Right renal pelvis (tissue), 4 donors: ENCODE results near the gene ACY1. TPM values are rescaled to one million over a fixed set of nuclear protein-coding genes. Genes with fewer than 3 reads are reported as not detected.

Source experiments
- DNase-seq, 4 donors: peaks; one replicate each; pipeline ENCODE4 v3.0.0-alpha.2; 2013; ENCODE audit warnings: low read depth in 4 of 4, low spot score in 3 of 4, missing footprints in 1 of 4
- polyA plus RNA-seq, 4 donors: library from polyadenylated mRNA; unstranded; fragments of 120-200 nt; gene quantifications; one replicate each; pipeline ENCODE4 v1.2.1, GENCODE V29; 2013; ENCODE audit not compliant: insufficient read length in 4 of 4

Gene ACY1
- polyA plus RNA-seq, 4 donors = 102 to 142 (median 115) TPM

DNA sequence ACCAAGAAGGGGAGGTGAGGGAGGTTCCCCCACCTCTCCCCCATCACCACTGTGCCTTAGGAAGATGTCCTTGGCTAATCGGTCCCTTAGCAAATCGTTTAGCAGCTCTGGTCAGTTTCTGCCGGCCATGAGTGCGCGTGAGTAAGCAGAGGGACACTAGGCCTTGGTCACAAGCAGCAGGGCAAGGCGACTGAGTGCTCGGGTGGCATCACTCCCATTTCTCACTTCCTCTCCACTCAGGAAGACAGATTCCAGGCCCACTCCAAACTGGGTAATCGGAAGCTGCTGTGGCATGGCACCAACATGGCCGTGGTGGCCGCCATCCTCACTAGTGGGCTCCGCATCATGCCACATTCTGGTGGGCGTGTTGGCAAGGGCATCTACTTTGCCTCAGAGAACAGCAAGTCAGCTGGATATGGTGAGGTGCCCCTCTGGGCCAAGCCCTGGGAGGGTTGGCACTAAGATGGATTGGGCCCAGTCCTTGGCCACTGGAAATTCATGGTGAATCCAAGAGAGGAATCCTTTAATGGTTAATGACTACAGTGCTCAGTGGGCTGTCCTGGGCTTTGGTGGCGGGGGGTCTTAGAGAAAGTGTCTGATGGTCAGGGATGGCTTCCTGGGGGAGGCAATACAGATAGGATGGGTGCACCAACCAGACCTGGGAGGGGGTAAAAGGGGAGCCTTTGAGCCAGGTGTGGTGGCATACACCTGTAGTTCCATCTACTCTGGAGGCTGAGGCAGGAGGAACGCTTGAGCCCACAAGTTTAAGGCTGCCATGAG is 37.2 kb upstream of the ACY1 start:
- no peak for DNase-seq

DNA sequence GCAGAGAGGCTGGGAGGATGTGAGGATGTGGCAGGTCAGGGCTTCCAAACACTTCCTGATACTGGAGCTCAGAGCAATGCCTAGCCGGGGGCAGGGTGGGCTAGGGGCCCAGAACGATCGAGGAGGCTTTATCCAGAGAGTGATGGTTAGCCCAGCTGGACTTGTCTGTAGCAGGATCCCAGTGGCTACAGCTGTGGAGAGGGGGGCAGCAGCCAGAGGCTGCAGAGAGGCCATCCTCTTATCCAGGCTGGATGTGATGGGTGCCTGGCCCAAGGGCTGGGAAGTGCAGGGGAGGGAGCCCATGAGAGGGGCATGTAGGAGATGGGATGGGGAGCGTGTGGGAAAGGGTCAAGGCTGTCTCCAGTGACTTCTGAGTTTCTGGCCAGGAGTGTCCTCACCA is 36.5 kb upstream of the ACY1 start:
- DNase-seq = no peak

DNA sequence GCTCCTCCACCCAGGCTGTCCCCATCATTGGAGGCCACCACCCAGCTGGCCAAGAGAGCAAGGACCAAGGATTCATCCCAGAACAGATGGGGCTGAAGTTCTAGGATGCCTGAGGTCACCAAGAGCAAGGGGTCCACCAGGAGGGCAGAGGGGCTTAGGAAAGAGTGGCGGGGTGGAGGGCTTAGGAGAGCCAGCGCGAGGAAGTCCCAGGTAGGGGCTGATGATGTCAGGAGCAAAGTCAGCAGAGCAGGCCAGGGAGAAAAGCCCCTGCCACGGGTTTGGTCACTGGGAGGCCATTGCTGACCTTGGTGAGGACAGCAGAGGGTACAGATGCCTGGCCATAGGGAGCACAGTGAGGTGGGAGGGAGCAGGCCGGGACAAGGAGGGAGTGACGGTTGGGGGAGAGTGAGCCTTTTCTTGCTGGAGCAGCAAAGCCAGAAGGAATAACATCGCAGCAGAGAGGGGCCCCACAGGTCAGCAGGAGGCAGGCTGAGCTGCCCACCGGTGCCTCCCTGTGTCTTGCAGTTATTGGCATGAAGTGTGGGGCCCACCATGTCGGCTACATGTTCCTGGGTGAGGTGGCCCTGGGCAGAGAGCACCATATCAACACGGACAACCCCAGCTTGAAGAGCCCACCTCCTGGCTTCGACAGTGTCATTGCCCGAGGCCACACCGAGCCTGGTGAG is 36.0 kb upstream of the ACY1 start:
- DNase-seq = no peak

DNA sequence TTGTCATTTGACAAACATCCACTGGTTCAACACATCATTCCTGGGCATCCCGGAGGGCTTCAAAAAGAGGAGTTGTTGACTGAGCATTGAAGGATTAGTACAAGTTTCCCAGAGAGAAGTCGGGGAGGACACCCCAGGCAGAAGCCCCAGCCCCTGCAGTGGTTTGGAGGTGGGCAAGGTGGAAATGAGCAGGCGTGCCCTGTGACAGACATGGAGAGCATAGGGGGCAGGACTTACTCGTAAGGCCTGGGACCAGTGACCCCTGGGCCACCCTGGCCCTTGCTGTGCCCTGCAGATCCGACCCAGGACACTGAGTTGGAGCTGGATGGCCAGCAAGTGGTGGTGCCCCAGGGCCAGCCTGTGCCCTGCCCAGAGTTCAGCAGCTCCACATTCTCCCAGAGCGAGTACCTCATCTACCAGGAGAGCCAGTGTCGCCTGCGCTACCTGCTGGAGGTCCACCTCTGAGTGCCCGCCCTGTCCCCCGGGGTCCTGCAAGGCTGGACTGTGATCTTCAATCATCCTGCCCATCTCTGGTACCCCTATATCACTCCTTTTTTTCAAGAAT is 35.2 kb upstream of the ACY1 start:
- no peak for DNase-seq

DNA sequence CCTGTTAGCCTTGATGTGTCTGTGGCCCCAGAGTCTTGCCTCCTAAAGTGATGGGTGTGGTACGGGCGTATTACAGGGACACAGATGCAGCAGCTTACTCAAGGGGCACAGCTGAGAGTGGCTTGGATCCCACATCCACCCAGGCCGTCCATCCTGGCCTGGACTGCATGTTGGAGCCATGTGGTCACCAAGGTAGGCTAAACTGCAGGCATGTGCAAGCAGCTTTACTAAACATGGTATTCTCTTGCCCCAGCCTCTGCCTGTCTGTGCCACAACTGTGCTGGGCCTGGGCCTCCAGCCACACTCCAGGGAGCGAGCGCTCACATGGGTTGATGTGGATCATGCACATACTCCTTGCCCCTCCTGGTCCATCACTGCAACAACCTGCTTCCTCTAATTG is 34.2 kb upstream of the ACY1 start:
- DNase-seq = no peak

DNA sequence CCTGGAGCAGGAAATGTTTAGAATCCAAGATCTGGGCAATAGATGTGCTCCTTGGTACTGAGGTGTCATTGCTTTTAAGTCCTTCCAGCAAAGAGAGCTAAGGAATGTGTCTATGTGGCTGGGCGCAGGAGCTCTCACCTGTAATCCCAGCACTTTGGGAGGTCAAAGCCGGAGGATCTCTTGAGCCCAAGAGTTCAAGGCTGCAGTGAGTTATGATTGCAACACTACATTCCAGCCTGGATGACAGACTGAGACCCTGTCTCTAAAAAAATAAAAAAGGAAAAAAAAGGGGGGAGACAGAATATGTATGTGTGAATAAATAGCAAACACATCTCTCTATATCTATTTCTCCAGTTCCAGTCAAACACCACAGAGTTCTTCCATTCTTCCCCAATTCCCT is 32.4 kb upstream of the ACY1 start:
- no peak for DNase-seq

DNA sequence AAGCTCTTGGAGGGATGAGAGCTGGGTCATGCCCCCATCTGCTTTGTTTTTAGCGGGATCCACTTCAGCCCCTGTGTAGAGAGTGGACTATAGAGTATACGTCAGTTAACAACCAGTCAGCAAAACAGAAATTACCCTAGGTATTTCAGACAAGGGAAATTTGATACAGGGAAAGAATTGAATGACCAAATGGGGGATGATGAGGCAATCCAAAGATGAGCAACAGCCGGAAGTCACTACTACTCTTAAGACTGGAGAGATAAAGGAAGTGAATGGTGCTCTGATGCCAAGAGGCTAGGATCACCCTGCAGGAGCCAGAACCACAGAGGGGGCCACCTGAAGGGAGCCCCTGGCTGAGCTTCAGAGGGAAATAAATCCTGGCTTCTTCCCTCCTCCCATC is 29.9 kb upstream of the ACY1 start:
- no peak for DNase-seq

DNA sequence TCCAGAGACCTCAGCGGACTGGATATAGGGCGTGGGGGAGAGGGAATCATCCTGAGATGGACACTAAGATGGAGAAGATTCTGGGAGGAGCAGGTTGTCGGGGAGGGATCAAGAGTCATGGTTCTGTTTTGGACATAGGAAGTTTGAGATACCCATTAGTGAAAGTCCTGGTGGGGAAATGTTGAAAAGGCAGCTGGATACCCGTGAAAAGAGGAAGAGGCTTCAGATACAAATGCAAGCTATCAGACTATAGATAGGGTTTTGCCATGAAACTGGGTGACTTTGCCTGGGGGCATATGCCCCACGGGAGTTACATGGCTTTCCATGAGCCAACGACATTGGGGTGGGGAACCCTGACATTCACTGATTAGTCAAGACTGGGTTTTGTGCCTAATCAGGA is 29.2 kb upstream of the ACY1 start:
- no peak for DNase-seq

DNA sequence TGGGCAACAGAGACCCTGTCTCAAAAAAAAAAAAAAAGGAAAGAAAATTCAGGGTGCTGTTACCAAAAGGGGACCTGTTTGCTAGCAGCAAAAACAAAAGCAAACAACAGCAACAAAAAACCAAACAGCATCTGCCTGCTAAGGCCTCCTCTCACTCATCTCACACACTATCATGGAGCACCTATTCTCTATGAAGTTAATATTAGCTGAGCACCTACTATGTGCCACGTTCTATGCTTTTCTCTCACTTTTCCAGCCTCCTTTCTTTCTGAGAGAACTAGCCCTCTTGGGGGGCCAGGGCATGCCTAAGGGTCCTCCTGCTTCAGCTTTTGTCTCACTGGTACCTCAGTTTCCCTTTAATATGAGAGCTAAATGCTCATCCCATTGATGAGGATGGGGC is 28.6 kb upstream of the ACY1 start:
- DNase-seq = no peak

DNA sequence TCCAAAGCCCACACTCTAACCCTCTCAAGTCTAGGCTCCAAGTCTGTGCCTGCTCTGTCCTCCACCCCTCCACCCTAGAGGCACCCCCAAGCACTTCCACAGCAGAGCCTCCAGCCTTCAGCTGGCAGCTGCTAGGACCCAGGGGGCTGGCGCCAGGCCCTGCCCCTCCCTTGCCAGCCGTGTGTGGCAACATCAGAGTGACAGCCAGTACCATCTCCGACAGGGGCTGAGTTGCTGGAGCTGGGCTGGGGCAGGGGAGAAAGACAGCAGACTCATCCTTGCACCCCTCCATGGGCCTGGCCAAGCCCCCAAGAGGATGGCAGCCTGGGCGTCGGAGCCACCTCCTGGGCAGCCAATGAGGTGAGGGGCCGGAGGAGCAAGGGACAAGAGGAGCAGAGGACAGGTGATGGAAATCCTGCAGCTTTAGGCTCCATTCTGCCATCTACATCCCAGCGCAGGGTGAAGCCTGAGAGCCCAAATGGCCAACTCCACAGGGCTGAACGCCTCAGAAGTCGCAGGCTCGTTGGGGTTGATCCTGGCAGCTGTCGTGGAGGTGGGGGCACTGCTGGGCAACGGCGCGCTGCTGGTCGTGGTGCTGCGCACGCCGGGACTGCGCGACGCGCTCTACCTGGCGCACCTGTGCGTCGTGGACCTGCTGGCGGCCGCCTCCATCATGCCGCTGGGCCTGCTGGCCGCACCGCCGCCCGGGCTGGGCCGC is 28.0 kb upstream of the ACY1 start, which contains the start of gene GPR62:
TSS of gene GPR62 (plus strand) at position 207 of the 718 bp plus-strand sequence. CDS start at position 479, 272 bp downstream.
- no peak for DNase-seq

DNA sequence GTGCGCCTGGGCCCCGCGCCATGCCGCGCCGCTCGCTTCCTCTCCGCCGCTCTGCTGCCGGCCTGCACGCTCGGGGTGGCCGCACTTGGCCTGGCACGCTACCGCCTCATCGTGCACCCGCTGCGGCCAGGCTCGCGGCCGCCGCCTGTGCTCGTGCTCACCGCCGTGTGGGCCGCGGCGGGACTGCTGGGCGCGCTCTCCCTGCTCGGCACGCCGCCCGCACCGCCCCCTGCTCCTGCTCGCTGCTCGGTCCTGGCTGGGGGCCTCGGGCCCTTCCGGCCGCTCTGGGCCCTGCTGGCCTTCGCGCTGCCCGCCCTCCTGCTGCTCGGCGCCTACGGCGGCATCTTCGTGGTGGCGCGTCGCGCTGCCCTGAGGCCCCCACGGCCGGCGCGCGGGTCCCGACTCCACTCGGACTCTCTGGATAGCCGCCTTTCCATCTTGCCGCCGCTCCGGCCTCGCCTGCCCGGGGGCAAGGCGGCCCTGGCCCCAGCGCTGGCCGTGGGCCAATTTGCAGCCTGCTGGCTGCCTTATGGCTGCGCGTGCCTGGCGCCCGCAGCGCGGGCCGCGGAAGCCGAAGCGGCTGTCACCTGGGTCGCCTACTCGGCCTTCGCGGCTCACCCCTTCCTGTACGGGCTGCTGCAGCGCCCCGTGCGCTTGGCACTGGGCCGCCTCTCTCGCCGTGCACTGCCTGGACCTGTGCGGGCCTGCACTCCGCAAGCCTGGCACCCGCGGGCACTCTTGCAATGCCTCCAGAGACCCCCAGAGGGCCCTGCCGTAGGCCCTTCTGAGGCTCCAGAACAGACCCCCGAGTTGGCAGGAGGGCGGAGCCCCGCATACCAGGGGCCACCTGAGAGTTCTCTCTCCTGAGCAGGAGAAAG is 27.2 kb upstream of the ACY1 start:
- peak in 1 of 4 donors; percentile 38 for DNase-seq

DNA sequence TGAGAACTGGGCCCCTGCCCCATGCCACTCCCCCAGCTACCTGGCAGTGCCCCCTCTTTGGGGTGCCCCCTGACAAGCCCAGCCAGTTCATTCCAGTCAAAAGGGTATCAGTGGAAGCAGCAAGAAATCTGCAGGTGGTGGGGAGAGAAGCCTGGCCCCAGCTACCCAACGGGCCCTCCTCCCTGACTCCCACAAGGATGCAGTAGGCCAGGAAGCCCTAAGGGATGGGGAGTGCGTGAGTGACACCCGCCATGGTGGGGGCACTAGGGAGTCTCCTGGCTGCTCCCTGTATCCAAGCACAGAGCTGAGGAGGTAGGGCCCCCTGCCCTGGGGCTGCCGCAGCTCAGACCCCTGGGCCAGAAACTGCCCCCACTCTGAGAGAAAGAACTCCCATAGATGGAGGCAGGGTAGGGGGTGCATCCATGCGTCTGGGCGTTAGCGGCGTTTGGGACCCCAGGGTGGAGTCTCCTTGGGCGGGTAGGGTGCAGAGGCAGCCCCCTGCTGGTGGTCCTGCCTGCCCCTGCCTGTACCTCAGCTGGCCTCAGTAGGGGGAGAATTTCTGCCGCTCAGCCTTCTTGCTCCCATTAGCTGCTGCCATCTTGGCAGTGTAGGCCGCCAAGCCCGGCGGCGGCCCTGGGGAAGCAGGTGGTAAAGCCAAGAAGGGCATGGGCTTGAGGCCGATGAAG is 25.7 kb upstream of the ACY1 start:
- DNase-seq = no peak

DNA sequence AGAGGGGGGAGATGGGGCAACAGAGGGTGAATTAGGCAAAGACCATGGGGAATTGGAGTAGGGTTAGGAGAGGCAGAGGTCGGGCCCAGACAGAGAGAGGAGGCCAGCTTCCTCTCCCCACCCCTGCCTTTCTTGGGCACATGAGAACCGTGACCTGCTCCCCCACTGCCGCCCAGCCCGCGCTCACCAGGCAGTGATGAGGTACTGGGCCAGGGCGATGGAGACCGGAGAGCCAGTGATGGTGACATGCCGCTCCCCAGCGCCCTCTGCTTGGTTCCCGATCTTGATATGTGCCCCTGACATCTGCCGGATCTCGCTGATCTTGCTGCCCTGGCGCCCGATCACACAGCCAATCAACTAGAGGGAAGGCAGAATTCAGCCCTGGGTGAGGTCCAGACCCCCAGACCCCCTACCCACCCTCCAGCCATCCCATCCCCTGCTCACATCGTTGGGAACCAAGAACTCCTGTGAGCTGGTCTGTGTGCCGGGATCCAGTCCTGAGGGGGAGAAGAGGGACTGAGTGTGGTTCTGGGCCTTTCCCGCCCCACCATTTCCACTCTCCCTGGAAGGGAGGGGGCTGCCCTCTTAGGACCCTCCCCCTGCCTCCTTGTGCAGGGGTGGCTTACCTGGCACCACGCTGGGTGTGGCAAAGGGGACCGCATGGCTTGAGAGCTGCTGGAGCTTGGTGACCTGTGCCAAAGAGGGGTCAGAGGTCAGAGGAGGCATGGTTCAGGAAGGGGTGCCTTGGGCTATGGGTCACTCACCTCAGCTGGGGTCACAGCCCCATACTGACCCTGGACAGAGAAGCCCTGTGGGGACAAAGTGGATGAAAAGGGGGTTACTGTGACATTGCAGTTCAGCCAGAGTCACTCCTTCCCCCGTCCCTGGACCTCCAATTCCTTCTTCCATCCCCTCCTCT is 24.5 kb upstream of the ACY1 start:
- DNase-seq = no peak

DNA sequence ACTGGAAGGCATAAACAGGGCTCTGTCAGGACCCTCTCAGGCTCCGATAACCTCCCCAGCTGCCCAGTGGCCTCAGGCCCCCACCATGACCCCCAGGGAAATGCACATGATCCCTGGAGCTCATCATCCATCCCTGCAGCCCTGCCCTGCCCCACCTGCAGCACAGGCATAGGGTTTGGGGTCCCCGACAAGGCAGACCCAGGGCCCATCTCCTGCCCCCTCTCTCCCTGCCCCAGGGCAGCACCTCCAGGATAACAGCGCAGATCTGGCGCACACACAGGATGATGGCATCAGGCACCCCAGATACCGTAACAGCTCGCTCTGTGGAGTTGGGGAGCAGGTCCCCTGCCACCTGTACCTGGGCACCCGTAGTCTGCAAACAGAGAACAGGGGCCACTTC is 23.7 kb upstream of the ACY1 start:
- DNase-seq = no peak

DNA sequence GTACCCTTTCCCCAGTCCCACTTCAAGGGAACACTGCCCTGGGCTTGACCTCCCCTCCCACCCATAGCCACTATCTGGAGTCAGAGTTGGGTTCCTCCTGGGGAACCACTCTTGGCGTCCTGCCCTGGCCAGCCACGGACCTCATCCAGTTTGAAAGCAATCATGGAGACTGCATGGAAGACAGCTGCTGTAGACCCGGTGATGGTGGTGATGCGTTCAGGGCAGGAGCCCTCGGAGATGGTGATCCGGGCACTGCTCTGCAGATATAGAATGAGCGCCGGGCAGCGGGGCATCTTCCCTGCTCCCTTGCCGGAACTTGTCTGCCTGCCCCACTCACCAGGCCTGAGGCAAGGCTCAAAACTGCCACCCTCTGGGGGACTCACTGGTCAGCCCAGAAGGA is 22.9 kb upstream of the ACY1 start:
- no peak for DNase-seq

DNA sequence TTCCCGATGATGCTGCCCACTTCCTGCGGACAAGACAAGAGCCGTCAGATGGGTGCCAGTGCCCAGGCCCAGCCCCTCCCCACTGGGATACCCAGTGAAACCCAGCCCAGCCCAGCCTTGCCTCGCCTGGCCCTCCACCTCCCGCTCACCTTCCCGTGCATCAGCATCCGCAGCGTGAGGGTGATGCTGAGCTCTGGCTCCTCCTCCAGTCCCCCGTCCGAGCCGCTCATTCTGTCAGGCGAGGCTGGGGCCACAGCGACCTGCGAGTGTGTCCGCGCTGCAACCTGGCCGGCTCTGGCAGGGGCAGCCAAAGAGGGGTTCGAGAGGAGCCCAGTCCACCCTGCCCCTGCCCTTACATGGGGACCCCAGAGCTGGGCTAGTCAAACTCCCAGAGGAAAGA is 22.3 kb upstream of the ACY1 start:
- DNase-seq = no peak

DNA sequence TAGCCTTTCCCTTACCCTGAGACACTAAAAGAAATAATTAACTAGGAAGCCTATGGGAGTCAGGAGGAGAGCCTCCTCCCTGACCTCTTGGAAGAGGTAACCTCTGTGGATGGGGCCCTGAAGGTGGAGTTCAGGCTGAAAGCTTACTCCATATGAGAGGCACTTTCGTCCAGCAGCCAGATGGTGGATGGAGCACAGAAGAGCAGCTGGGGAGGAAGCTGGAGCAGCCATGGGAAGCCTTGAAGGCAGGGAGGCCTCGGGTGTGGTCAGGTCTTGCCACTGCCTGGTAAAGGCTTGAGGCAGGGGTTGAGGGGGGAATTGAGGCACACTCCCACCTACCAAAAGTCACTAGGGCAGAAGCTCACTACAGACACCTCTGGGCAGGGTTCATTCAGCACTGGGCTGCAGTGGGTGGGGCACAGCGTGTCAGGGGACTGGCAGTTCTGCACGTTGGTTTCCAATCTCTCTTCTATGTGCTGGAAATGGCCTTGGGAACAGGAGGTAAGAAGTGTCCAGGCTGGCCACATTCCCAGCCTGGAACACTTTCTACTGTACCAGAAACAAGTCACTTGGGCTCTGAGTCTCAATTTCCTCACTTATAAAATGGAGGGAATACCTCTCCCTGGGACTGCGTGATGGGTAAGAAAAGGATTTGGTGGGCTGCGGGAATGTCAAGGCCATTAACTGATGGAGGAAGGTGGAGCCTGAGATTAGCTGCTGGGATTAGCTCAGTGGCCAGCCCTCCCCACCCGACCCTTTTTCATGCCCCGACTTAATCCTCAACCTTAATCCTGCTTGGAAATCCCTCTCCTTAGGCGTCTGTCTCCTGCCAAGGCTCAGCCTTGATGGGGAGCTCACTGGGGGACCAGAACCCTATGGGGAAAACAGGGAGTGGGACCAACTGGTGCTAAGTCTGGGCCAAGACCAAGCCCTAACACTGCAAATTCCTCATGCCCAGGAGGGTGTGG is 21.4 kb upstream of the ACY1 start:
- DNase-seq = no peak
